Fibroblast of lung (primary cell): ENCODE measurements around the gene MXD1.

Source experiments
- EZH2 ChIP-seq: IDR thresholded peaks from 2 replicates; pipeline ENCODE4 v1.5.1; 2012; ENCODE audit warnings: low read length, control low read depth, mild to moderate bottlenecking; ENCODE audit errors: missing control alignments
- TF ChIP-seq, protein P1 (sequence below), 2 donors: IDR thresholded peaks in 1 of 2; conservative IDR thresholded peaks in 1 of 2; 1 replicate in 1 of 2; 2 replicates in 1 of 2; pipeline ENCODE4 v1.5.1; 2011 to 2012; ENCODE audit warnings: low read length in 2 of 2, control low read depth in 1 of 2, inconsistent platforms in 1 of 2, low read depth in 1 of 2, mild to moderate bottlenecking in 1 of 2

GRCh38 chr2:69966496-69966895 is 51.6 kb downstream of the MXD1 start:
- TF ChIP-seq, protein P1, sequence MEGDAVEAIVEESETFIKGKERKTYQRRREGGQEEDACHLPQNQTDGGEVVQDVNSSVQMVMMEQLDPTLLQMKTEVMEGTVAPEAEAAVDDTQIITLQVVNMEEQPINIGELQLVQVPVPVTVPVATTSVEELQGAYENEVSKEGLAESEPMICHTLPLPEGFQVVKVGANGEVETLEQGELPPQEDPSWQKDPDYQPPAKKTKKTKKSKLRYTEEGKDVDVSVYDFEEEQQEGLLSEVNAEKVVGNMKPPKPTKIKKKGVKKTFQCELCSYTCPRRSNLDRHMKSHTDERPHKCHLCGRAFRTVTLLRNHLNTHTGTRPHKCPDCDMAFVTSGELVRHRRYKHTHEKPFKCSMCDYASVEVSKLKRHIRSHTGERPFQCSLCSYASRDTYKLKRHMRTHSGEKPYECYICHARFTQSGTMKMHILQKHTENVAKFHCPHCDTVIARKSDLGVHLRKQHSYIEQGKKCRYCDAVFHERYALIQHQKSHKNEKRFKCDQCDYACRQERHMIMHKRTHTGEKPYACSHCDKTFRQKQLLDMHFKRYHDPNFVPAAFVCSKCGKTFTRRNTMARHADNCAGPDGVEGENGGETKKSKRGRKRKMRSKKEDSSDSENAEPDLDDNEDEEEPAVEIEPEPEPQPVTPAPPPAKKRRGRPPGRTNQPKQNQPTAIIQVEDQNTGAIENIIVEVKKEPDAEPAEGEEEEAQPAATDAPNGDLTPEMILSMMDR (conservative IDR thresholded peaks at IDR 0.05 in 1 of 2, IDR thresholded peaks at IDR 0.05 in 1 of 2; ENCODE audit: low read depth in 1 of 2, low read length in 2 of 2), result no peak
- no peak for TF ChIP-seq EZH2
